ENCODE measurements around the gene ACO2.
"Not testable (repeated sequence)": the region's sequence is repeated elsewhere in the genome, so short reads cannot be mapped to it uniquely, and the experiment has no call there.

ACO2 gene

GRCh38 chr22:41468381-41469217 is at the start of gene ACO2, which contains the start of gene PHF5A:
Gene ACO2, plus strand, starts transcription at chr22:41469117. Its CDS starts 30 bp downstream, at chr22:41469147.
Gene PHF5A, minus strand, starts transcription at chr22:41468692. Its CDS starts 39 bp downstream, at chr22:41468653.
- peak; percentile 98 for DNase-seq

GRCh38 chr22:41425660-41426365 is 43.1 kb upstream of the ACO2 start:
- peak; percentile 46 for DNase-seq

GRCh38 chr22:41429232-41429950 is 39.5 kb upstream of the ACO2 start:
- no peak for DNase-seq

- DNase-seq = no peak
Observed at GRCh38 chr22:41429951-41430332, 39.0 kb upstream of the ACO2 start.

GRCh38 chr22:41431656-41432055 is 37.3 kb upstream of the ACO2 start:
- DNase-seq = no peak

- DNase-seq = not testable (repeated sequence)
Observed at GRCh38 chr22:41433480-41433879, 35.4 kb upstream of the ACO2 start.

- not testable (repeated sequence) for DNase-seq
Observed at GRCh38 chr22:41434361-41435003, 34.4 kb upstream of the ACO2 start.

- no peak for DNase-seq
Observed at GRCh38 chr22:41435560-41435959, 33.4 kb upstream of the ACO2 start.

GRCh38 chr22:41436322-41437113 is 32.4 kb upstream of the ACO2 start:
- DNase-seq = no peak

GRCh38 chr22:41437198-41437597 is 31.7 kb upstream of the ACO2 start:
- no peak for DNase-seq

GRCh38 chr22:41440511-41440910 is 28.4 kb upstream of the ACO2 start:
- DNase-seq = not testable (repeated sequence)

- no peak for DNase-seq
Observed at GRCh38 chr22:41442240-41442792, 26.6 kb upstream of the ACO2 start.

GRCh38 chr22:41444360-41445128 is 24.4 kb upstream of the ACO2 start:
- DNase-seq = peak; percentile 93

GRCh38 chr22:41445129-41446056 is 23.5 kb upstream of the ACO2 start:
- peak; percentile 35 for DNase-seq

GRCh38 chr22:41446057-41446501 is 22.8 kb upstream of the ACO2 start:
- peak; percentile 39 for DNase-seq

GRCh38 chr22:41446639-41447434 is 22.1 kb upstream of the ACO2 start, which contains the start of gene TOB2:
Gene TOB2, minus strand, starts transcription at chr22:41446801. Its CDS starts 9,456 bp downstream, at chr22:41437345.
- peak; percentile 95 for DNase-seq

GRCh38 chr22:41447435-41448188 is 21.3 kb upstream of the ACO2 start:
- peak; percentile 73 for DNase-seq

Data from stimulated activated CD4-positive, alpha-beta T cell treated with anti-CD3 and anti-CD28 coated beads, Interleukin-15, amount 100 ng/mL, for 24 hours (primary cell).